Measurements from ENCODE around the gene GTPBP10.
A peak's percentile ranks its signal among the peaks of the same experiment; 100 is the strongest.
"Not testable (repeated sequence)": the region's sequence is repeated elsewhere in the genome, so short reads cannot be mapped to it uniquely, and the experiment has no call there.

Gene GTPBP10

GRCh38 chr7:90345595-90346335 is 751 bp upstream of the GTPBP10 start:
- Histone ChIP-seq H3K36me3 (replicated peaks in 1 of 2; ENCODE audit: control insufficient read depth in 2 of 2, insufficient read depth in 2 of 2, low read length in 2 of 2) (no peaks in the 10 kb centered on the region), H3K9me3 (replicated peaks in 1 of 2; ENCODE audit: control insufficient read depth in 2 of 2, insufficient read depth in 1 of 2, low read depth in 1 of 2, low read length in 2 of 2) (no peaks in the 10 kb centered on the region), H4K91ac (ENCODE audit: low read depth, low read length, poor library complexity) (no peak overlapping the region), H2BK15ac (ENCODE audit: low read length) (no peak overlapping the region), H3K9ac (ENCODE audit: low read depth, low read length, poor library complexity) (no peak overlapping the region), H3K14ac (ENCODE audit: low read length) (no peak overlapping the region), H3K4me2 (ENCODE audit: insufficient read depth, low read length, poor library complexity, severe bottlenecking) (peak overlapping the region; percentile 60), H4K8ac (ENCODE audit: low read depth, low read length) (no peak overlapping the region), H3K27me3 (ENCODE audit: control insufficient read depth in 3 of 3, insufficient read depth in 3 of 3, low read depth in 1 of 3, low read length in 3 of 3) (peaks cover 0 to under 1% (median 0%) of the 10 kb centered on the region in 3 experiments), H3K4me3 (ENCODE audit: low read length in 2 of 2) (peak overlapping the region; percentile 93 to 94), H3K79me1 (ENCODE audit: low read depth, low read length) (no peaks in the 10 kb centered on the region), H3K4ac (ENCODE audit: low read length) (no peak overlapping the region), H3K4me1 (ENCODE audit: control insufficient read depth in 2 of 2, insufficient read depth in 1 of 2, low read depth in 1 of 2, low read length in 2 of 2) (peaks cover 0 to 3% of the 10 kb centered on the region in 2 donors), H3K18ac (ENCODE audit: low read length) (no peak overlapping the region), H2BK120ac (ENCODE audit: low read depth, low read length) (no peak overlapping the region), H2AK5ac (ENCODE audit: low read depth, low read length) (no peak overlapping the region), H3K23ac (ENCODE audit: low read depth, low read length, poor library complexity) (no peak overlapping the region), H3K27ac (replicated peaks; ENCODE audit: low read length) (no peak overlapping the region), H2BK12ac (ENCODE audit: low read length) (no peak overlapping the region), H2BK5ac (ENCODE audit: low read length) (no peak overlapping the region), H2AFZ (ENCODE audit: low read length) (peak overlapping the region; percentile 97)
- WGBS, 2 donors (ENCODE audit: extremely low coverage in 2 of 2, insufficient read length in 2 of 2, insufficient replicate concordance in 1 of 2): no CpG with 5 or more reads among the region's 18 CpGs
- no peak for DNase-seq (ENCODE audit: low spot score)

GRCh38 chr7:90347759-90348158 is 1.2 kb downstream of the GTPBP10 start:
- H2AFZ ChIP-seq (ENCODE audit: low read length): no peak overlapping the region
- H2BK12ac ChIP-seq (ENCODE audit: low read length): no peak overlapping the region
- no peak overlapping the region for H3K14ac ChIP-seq (ENCODE audit: low read length)
- no peaks in the 10 kb centered on the region for H3K79me1 ChIP-seq (ENCODE audit: low read depth, low read length)
- H3K27me3 ChIP-seq (ENCODE audit: control insufficient read depth in 3 of 3, insufficient read depth in 3 of 3, low read depth in 1 of 3, low read length in 3 of 3): no peaks in the 10 kb centered on the region
- no peak overlapping the region for H3K4me2 ChIP-seq (ENCODE audit: insufficient read depth, low read length, poor library complexity, severe bottlenecking)
- H3K18ac ChIP-seq (ENCODE audit: low read length): no peak overlapping the region
- H3K9me3 ChIP-seq (replicated peaks in 1 of 2; ENCODE audit: control insufficient read depth in 2 of 2, insufficient read depth in 1 of 2, low read depth in 1 of 2, low read length in 2 of 2): no peaks in the 10 kb centered on the region
- WGBS, 2 donors (ENCODE audit: extremely low coverage in 2 of 2, insufficient read length in 2 of 2, insufficient replicate concordance in 1 of 2): 100% methylated on average over 2 of the region's 4 CpGs
- peaks cover 0 to 3% of the 10 kb centered on the region in 2 donors for H3K4me1 ChIP-seq (ENCODE audit: control insufficient read depth in 2 of 2, insufficient read depth in 1 of 2, low read depth in 1 of 2, low read length in 2 of 2)
- no peak overlapping the region for H3K9ac ChIP-seq (ENCODE audit: low read depth, low read length, poor library complexity)
- H4K91ac ChIP-seq (ENCODE audit: low read depth, low read length, poor library complexity): no peak overlapping the region
- H3K23ac ChIP-seq (ENCODE audit: low read depth, low read length, poor library complexity): no peak overlapping the region
- H3K36me3 ChIP-seq (replicated peaks in 1 of 2; ENCODE audit: control insufficient read depth in 2 of 2, insufficient read depth in 2 of 2, low read length in 2 of 2): peaks cover 0 to 1% of the 10 kb centered on the region in 2 donors
- H2AK5ac ChIP-seq (ENCODE audit: low read depth, low read length): no peak overlapping the region
- peak overlapping the region; percentile 24 to 93 for H3K4me3 ChIP-seq (ENCODE audit: low read length in 2 of 2)
- H3K27ac ChIP-seq (replicated peaks; ENCODE audit: low read length): no peak overlapping the region
- H3K4ac ChIP-seq (ENCODE audit: low read length): no peak overlapping the region
- no peak for DNase-seq (ENCODE audit: low spot score)
- no peak overlapping the region for H2BK5ac ChIP-seq (ENCODE audit: low read length)
- H4K8ac ChIP-seq (ENCODE audit: low read depth, low read length): no peak overlapping the region
- no peak overlapping the region for H2BK15ac ChIP-seq (ENCODE audit: low read length)
- H2BK120ac ChIP-seq (ENCODE audit: low read depth, low read length): no peak overlapping the region

GRCh38 chr7:90349305-90349704 is 2.8 kb downstream of the GTPBP10 start:
- Histone ChIP-seq H3K18ac (ENCODE audit: low read length) (no peak overlapping the region), H3K4me3 (ENCODE audit: low read length in 2 of 2) (no peak overlapping the region), H4K91ac (ENCODE audit: low read depth, low read length, poor library complexity) (no peak overlapping the region), H3K14ac (ENCODE audit: low read length) (no peak overlapping the region), H3K27me3 (ENCODE audit: control insufficient read depth in 3 of 3, insufficient read depth in 3 of 3, low read depth in 1 of 3, low read length in 3 of 3) (no peaks in the 10 kb centered on the region), H4K8ac (ENCODE audit: low read depth, low read length) (no peak overlapping the region), H3K27ac (replicated peaks; ENCODE audit: low read length) (no peak overlapping the region), H2BK5ac (ENCODE audit: low read length) (no peak overlapping the region), H3K36me3 (replicated peaks in 1 of 2; ENCODE audit: control insufficient read depth in 2 of 2, insufficient read depth in 2 of 2, low read length in 2 of 2) (peaks cover 1 to 6% of the 10 kb centered on the region in 2 donors), H2BK12ac (ENCODE audit: low read length) (no peak overlapping the region), H3K9me3 (replicated peaks in 1 of 2; ENCODE audit: control insufficient read depth in 2 of 2, insufficient read depth in 1 of 2, low read depth in 1 of 2, low read length in 2 of 2) (no peaks in the 10 kb centered on the region), H3K4ac (ENCODE audit: low read length) (no peak overlapping the region), H3K23ac (ENCODE audit: low read depth, low read length, poor library complexity) (no peak overlapping the region), H2AK5ac (ENCODE audit: low read depth, low read length) (no peak overlapping the region), H3K4me1 (ENCODE audit: control insufficient read depth in 2 of 2, insufficient read depth in 1 of 2, low read depth in 1 of 2, low read length in 2 of 2) (peaks cover 0 to 3% of the 10 kb centered on the region in 2 donors), H2BK15ac (ENCODE audit: low read length) (no peak overlapping the region), H2BK120ac (ENCODE audit: low read depth, low read length) (no peak overlapping the region), H3K9ac (ENCODE audit: low read depth, low read length, poor library complexity) (no peak overlapping the region), H3K4me2 (ENCODE audit: insufficient read depth, low read length, poor library complexity, severe bottlenecking) (no peak overlapping the region), H3K79me1 (ENCODE audit: low read depth, low read length) (no peaks in the 10 kb centered on the region), H2AFZ (ENCODE audit: low read length) (no peak overlapping the region)
- no peak for DNase-seq (ENCODE audit: low spot score)
- no CpG with 5 or more reads among the region's 4 CpGs for WGBS, 2 donors (ENCODE audit: extremely low coverage in 2 of 2, insufficient read length in 2 of 2, insufficient replicate concordance in 1 of 2)

- not testable (repeated sequence) for H4K8ac ChIP-seq (ENCODE audit: low read depth, low read length); H3K4me3 ChIP-seq (ENCODE audit: low read length in 2 of 2); H3K18ac ChIP-seq (ENCODE audit: low read length); H2BK5ac ChIP-seq (ENCODE audit: low read length); H2BK120ac ChIP-seq (ENCODE audit: low read depth, low read length); H2BK15ac ChIP-seq (ENCODE audit: low read length); H4K91ac ChIP-seq (ENCODE audit: low read depth, low read length, poor library complexity); H2AK5ac ChIP-seq (ENCODE audit: low read depth, low read length); H3K27ac ChIP-seq (replicated peaks; ENCODE audit: low read length); H3K9me3 ChIP-seq (replicated peaks in 1 of 2; ENCODE audit: control insufficient read depth in 2 of 2, insufficient read depth in 1 of 2, low read depth in 1 of 2, low read length in 2 of 2); DNase-seq (ENCODE audit: low spot score); H3K4me1 ChIP-seq (ENCODE audit: control insufficient read depth in 2 of 2, insufficient read depth in 1 of 2, low read depth in 1 of 2, low read length in 2 of 2); H3K27me3 ChIP-seq (ENCODE audit: control insufficient read depth in 3 of 3, insufficient read depth in 3 of 3, low read depth in 1 of 3, low read length in 3 of 3); H3K4me2 ChIP-seq (ENCODE audit: insufficient read depth, low read length, poor library complexity, severe bottlenecking); H3K14ac ChIP-seq (ENCODE audit: low read length); H3K79me1 ChIP-seq (ENCODE audit: low read depth, low read length); H3K9ac ChIP-seq (ENCODE audit: low read depth, low read length, poor library complexity); H2BK12ac ChIP-seq (ENCODE audit: low read length); H3K4ac ChIP-seq (ENCODE audit: low read length); H3K23ac ChIP-seq (ENCODE audit: low read depth, low read length, poor library complexity); H2AFZ ChIP-seq (ENCODE audit: low read length)
- H3K36me3 ChIP-seq (replicated peaks in 1 of 2; ENCODE audit: control insufficient read depth in 2 of 2, insufficient read depth in 2 of 2, low read length in 2 of 2): peaks cover 1 to 13% of the 10 kb centered on the region in 2 donors
- WGBS, 2 donors (ENCODE audit: extremely low coverage in 2 of 2, insufficient read length in 2 of 2, insufficient replicate concordance in 1 of 2): no CpG with 5 or more reads among the region's 3 CpGs
Measured at GRCh38 chr7:90350032-90350431, 3.5 kb downstream of the GTPBP10 start.

Measured in neuronal stem cell (in vitro differentiated cells).